NOMO-1 treated with DMSO at 0.1 percent for 48 hours (cell line): Measurements from ENCODE around the gene EGFLAM.

ENCODE experiments used
- DNase-seq: peaks from one replicate; lab custom pipeline; 2025; ENCODE audit not compliant: unreplicated experiment; lab: John Stamatoyannopoulos, UW

The EGFLAM gene

DNA sequence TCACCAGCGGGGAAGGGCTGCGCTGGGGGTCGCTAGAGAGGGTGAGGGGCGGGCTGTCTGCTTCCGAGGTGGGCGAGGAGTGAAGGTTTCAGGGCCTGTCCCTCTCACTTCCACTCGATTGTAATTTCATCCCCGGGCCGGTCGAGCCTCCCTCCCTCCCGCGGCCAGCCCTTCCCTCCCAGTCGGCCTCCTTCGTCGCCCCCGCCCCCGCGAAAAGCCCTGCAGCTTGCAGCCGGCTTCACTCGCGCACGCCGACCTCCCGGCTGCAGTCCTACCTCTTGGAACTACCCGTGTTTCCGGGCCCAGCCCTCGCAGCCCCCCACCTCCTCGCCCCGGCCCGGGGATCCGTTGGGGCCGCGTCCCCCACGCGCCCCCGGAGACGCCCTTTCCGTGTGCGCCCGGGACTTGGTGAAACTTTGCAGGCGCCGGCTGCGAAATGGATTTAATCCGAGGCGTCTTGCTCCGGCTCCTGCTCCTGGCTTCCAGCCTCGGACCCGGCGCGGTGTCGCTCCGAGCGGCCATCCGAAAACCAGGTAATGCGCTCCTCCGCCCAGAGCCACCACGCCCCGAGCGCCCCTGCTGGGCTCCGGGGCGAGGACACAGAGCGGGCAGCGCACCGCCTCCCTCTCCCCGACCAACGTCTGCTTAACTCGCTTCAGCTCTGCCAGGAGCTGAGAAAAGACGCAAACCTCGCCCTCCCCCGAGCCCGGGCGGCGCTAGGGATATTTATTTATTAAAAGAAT is at the start of gene EGFLAM:
Gene EGFLAM (plus strand): TSS at position 241 of the 743 bp plus-strand sequence. CDS start 196 bp downstream, at position 437.
- DNase-seq: no peak

GRCh38 chr5:38208782-38209378 is 49.5 kb upstream of the EGFLAM start:
- DNase-seq: no peak

DNA sequence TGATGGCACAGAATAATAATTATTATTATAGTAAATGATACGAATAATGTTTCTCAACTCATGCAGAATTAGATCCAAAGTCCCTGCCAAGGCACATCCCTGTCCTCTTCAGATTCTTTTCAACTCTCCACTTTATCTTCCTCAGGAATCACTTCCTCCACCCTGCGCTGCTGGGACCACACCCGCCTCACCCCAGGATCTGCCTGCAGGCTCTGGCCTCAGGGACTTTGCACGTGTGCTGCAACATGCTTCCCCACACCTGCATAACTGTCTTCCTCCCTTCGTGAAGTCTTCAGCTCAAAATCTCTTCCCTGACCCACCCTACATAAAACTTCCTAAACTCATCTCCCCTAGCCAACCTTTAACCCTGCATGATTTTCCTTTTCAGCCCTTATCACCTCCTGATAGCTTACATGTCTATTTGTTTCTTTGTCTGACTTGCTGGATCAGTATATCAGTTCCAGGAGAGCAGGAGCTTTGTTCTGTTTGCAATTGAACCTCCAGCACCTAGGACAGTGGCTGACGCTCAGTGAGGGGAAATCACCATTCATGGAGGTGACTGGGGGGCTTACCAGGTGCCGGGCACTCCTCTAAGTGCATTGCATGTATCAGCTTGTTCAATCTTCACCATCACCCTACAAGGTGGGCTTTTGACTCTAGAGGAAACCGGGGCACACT is 47.5 kb upstream of the EGFLAM start:
- DNase-seq: no peak

GRCh38 chr5:38211354-38211710 is 47.0 kb upstream of the EGFLAM start:
- no peak for DNase-seq

DNA sequence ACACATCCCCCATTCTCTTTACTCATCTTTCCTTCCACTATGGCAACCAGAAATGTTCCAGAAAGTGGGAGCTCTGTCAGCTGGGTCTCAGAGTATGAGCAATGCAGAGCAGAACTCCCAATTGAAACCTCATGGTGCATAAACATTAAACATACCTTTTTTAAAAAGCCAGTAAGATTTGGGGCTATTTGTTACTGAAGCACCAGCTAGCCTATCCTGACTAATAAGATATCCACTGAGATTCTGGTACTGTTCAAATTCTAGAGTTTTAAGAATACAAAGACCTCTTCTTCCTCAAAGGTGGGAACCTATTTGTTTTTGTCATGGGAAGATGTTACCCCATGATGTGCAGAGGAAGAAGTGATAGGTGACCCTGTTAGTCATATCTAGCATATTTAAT is 46.1 kb upstream of the EGFLAM start:
- no peak for DNase-seq

- DNase-seq: no peak
Observed at GRCh38 chr5:38226091-38226490, 32.3 kb upstream of the EGFLAM start.

DNA sequence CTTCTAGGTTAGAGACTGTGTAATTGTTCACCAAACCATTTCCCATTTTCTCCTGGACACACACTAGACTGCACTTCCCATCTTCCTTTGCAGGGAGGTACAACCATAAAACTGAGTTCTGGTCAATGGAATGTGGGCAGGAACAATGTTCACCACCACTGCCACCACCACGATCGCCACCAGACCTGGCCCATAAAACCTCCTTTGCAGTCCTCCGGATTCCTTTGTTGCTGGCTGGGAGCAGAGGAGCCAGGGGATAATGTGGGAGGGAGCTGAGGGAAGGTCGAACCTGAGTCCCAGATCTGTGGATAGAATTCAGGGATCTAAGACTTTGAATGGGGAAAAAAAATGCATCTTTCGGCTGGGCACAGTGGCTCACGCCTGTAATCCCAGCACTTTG is 29.4 kb upstream of the EGFLAM start:
- DNase-seq: no peak

GRCh38 chr5:38234737-38235136 is 23.6 kb upstream of the EGFLAM start:
- no peak for DNase-seq

DNA sequence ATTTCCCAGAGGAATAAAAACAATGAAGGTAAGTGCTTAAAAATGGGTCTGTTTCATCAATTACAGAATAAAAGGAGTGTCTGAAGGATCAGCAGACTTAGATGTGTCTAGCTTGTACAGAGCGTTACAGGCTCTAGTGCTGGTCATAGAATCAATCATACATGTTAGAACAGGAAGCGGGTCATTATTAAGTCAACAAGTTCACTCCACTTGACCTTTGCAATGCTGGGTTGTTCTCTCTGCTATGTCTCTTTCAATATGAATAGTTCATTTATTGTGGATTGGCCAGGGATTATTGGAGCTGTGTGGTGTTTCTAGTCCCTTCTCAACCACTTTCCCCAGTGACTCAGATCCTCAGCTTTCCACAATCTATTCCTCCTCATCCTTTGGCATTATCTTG is 20.7 kb upstream of the EGFLAM start:
- no peak for DNase-seq

DNA sequence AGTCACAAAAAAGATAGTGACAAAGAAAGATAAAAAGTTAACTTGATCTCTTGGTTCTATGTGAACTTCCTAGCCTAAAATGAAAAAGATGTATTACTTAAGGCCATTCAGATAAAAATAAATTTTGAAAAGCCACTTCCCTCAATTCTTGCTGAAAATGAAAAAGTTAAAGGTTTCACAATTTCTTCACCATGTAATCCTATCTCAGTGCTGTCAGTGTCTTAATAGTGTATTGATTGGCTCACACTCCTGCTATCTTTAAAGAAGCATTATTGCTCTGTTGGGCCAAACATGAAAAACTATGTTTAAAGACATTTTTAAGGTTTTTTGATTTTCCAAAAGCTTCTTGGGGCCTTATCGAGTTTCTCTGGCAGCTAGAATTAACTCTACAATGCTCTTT is 18.1 kb upstream of the EGFLAM start:
- DNase-seq: no peak

GRCh38 chr5:38241655-38242054 is 16.7 kb upstream of the EGFLAM start:
- no peak for DNase-seq

DNA sequence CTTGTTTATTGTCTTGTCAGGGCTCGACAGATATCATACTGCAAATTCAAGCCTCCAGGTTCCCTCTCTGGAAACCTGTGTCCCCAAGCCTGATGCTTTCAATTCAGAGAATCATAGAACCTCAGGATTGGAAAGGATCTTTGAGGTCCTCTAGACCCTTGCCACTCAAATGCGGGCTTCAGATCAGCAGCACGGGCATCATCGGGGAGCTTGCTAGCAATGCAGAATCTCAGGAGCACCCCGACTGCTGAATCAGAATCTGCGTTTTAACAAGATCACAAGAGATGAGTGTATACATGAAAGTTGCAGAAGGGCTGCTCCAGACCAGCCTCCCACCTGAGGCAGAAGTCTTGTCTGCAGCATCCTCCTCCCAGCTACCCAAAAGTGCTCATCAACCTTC is 13.1 kb upstream of the EGFLAM start:
- no peak for DNase-seq

GRCh38 chr5:38249301-38249700 is 9.1 kb upstream of the EGFLAM start:
- no peak for DNase-seq

DNA sequence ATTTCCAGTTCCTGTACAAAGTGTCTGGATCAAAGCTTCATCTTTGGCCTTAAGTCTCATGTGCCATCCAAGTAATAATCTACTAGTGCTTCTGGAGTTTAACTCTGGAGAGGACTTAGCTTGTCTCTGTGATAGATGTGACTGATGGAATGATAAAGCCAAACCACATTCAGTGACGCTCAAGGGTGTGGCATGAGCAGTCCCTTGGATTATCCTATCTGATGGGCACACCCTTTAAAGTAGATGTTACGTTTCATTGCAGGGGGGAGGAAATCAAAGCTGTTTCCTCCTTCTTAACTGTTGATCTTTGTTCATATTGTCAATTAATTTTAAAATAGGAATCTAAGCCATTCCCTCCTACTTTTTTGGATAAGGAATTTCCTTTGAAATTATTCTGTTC is 8.5 kb upstream of the EGFLAM start:
- DNase-seq: no peak

DNA sequence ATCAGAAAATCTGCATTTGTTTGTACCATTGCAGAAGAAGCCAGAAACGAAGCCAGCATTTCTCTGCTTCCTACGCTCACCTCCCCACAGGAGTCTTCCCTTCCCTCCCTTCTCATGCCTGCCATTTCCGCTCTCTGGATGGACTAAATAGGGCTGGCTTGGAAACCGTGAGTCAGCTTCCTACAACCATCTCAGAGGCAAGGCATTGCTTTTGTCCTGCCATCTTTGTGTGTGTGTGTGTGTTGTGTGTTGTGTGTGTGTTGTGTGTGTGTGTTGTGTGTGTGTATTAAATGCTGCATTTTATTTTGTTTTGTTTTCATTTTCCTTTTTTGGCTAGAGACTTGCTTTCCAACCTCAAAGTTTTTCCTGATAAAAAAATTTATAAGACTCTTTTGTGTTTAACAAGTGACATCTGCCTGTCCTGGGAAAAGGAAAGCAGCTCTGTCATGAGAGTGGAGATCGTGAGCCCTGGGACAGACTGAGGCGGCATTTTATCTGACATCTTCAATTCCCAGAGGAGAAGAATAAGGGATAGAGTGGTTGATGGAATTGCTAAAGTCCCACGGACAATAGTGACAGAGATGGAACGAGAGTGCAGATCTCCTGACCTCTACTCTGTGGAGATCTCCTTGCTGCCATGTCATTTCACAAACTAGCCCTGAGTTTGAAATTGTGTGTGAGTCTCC is 7.5 kb upstream of the EGFLAM start:
- DNase-seq: no peak

GRCh38 chr5:38253759-38254158 is 4.6 kb upstream of the EGFLAM start:
- no peak for DNase-seq

DNA sequence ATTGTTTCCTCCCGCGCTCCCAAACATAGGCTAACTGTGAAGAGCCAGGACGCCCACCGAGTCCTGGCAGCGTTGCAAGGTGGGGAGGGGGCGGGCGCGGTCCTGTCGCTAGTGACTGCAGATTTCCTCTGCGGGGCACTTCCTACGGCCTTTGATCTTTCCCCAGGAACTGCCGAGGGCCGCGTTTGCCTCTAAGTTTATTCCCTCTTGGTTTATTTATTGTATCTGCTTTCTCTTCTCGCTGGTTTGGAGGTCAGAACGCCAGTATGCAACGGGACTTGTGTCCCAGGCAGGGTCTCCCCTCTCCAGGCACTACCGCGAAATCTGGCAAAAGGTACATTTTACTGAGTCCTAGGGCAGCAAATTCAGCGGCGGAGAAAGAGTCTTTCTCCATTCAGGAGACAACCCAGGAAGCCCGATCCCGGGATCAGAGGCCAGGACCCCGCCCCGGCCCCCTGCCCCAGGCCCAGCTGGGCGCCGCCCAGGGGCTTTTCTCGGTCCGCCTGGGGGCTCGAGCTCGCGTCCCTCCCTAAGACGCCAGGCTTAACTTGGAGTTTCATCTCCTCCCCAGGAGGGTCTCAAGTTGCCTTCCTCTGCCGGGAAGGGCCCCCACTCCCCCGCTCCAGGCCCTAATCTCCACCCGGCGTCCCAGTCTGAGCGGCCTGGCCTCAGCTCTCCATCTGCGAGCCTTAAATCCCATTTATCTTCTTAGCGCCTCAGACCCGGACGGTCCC is 884 bp upstream of the EGFLAM start:
- no peak for DNase-seq

DNA sequence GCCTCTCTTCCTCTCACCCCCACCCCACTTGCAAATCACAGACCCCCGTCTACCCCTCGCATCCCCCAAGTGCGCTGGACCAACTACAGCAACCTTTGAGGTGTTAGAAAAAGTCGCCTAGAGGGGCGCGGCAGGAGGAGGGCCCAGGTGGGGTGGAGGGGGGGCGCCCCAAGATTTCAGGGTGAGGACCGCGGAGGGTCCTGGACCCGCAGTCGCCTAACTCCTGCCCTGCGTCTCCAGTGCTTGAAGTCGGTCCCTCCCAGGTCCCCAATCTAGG is 379 bp upstream of the EGFLAM start:
- DNase-seq: no peak

- DNase-seq: no peak
Observed at GRCh38 chr5:38259062-38259808, 876 bp downstream of the EGFLAM start.

DNA sequence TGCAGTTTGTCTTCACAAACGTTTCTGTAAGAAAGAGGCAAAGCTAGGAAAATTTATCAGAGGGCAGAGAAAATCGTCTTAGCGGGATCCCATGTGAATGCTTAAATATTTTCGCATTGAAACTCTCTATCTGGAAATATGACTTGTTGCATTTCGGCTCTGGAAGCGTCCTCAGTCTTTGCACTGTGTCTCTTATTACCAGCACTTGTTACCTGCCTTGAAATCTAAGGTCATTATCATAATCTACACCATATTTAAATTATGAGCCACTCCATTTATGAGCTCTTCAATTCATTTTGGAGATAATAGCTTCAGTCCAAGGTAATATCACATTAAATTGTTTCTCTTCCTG is 1.4 kb downstream of the EGFLAM start:
- no peak for DNase-seq

- no peak for DNase-seq
Observed at GRCh38 chr5:38263983-38264382, 5.6 kb downstream of the EGFLAM start.
